ENCODE results near the gene ZXDC. TPM values are rescaled to one million over a fixed set of nuclear protein-coding genes. Genes with fewer than 3 reads are reported as not detected.

Gene ZXDC
- total and polyA plus RNA-seq, 9 donors = 14.4 to 47.3 (median 32.7) TPM

GRCh38 chr3:126434264-126434590 is 41.5 kb downstream of the ZXDC start:
- no peak overlapping the region for H3K27ac ChIP-seq
- no peaks in the 10 kb centered on the region for H3K36me3 ChIP-seq
- no peak for TF ChIP-seq EP300 (IDR thresholded peaks at IDR 0.05)
- TF ChIP-seq POLR2A (IDR thresholded peaks at IDR 0.05) = no peak
- no peak for TF ChIP-seq CTCF (IDR thresholded peaks at IDR 0.05)
- 87 to 94% (median 93%) methylated on average over 6 of the region's 6 CpGs for WGBS, 3 donors
- intact Hi-C loops (cut with DNase I) = no loop called here
- no peaks in the 10 kb centered on the region for H3K4me1 ChIP-seq (ENCODE audit: insufficient read depth)
- no peaks in the 10 kb centered on the region for H3K9me3 ChIP-seq
- no peaks in the 10 kb centered on the region for H3K27me3 ChIP-seq
- peak in 1 of 5 donors; percentile 4 for DNase-seq
- no peak overlapping the region for H3K4me3 ChIP-seq

GRCh38 chr3:126433496-126434263 is 42.0 kb downstream of the ZXDC start:
- Histone ChIP-seq H3K27me3 (no peaks in the 10 kb centered on the region), H3K4me3 (no peak overlapping the region), H3K27ac (no peak overlapping the region), H3K9me3 (no peaks in the 10 kb centered on the region), H3K4me1 (ENCODE audit: insufficient read depth) (no peaks in the 10 kb centered on the region), H3K36me3 (no peaks in the 10 kb centered on the region)
- TF ChIP-seq CTCF (IDR thresholded peaks at IDR 0.05) (no peak), EP300 (IDR thresholded peaks at IDR 0.05) (no peak), POLR2A (IDR thresholded peaks at IDR 0.05) (no peak)
- intact Hi-C loops (cut with DNase I) = no loop called here
- 83 to 97% (median 84%) methylated on average over 11 to 13 of the region's 13 CpGs for WGBS, 3 donors
- peak in 1 of 5 donors; percentile 4 for DNase-seq

- no peak overlapping the region for H3K4me3 ChIP-seq
- H3K27ac ChIP-seq = no peak overlapping the region
- H3K9me3 ChIP-seq = no peaks in the 10 kb centered on the region
- H3K36me3 ChIP-seq = no peaks in the 10 kb centered on the region
- H3K27me3 ChIP-seq = no peaks in the 10 kb centered on the region
- no peaks in the 10 kb centered on the region for H3K4me1 ChIP-seq (ENCODE audit: insufficient read depth)
- 93 to 95% (median 94%) methylated on average over 6 of the region's 6 CpGs for WGBS, 3 donors
- intact Hi-C loops (cut with DNase I) = no loop called here
- TF ChIP-seq POLR2A (IDR thresholded peaks at IDR 0.05) (no peak), CTCF (IDR thresholded peaks at IDR 0.05) (no peak), EP300 (IDR thresholded peaks at IDR 0.05) (no peak)
- peak in 1 of 5 donors; percentile 2 for DNase-seq
These were observed 42.6 kb downstream of the ZXDC start for GRCh38 chr3:126433105-126433430.

- Histone ChIP-seq H3K36me3 (no peaks in the 10 kb centered on the region), H3K4me3 (no peak overlapping the region), H3K27ac (no peak overlapping the region), H3K9me3 (no peaks in the 10 kb centered on the region), H3K4me1 (ENCODE audit: insufficient read depth) (no peaks in the 10 kb centered on the region), H3K27me3 (no peaks in the 10 kb centered on the region)
- TF ChIP-seq EP300 (IDR thresholded peaks at IDR 0.05) (no peak), POLR2A (IDR thresholded peaks at IDR 0.05) (no peak), CTCF (IDR thresholded peaks at IDR 0.05) (no peak)
- WGBS, 3 donors = 83 to 87% (median 87%) methylated on average over 4 of the region's 4 CpGs
- DNase-seq = no peak
- intact Hi-C loops (cut with DNase I) = no loop called here
These were observed 43.2 kb downstream of the ZXDC start for GRCh38 chr3:126432361-126433104.

All from ovary (tissue), 9 donors.